PFSK-1 (cell line): ENCODE data around the gene CNKSR2.

Experiments used
- FOXP2 ChIP-seq: optimal IDR thresholded peaks from 2 replicates; pipeline ENCODE3; 2011; ENCODE audit warnings: borderline replicate concordance, control low read depth, inconsistent platforms; ENCODE audit not compliant: insufficient read depth; ENCODE audit errors: extremely low read length, extremely low read depth
- POLR2AphosphoS5 ChIP-seq: IDR thresholded peaks from 2 replicates; pipeline ENCODE4 v1.6.1; 2012; ENCODE audit warnings: low read depth, mild to moderate bottlenecking, control low read depth, low read length, moderate library complexity
- REST ChIP-seq, 2 experiments: IDR thresholded peaks; 2 replicates each; pipeline versions ENCODE4 v1.6.1 to v1.8.0; 2011 to 2012; ENCODE audit warnings: low read depth in 2 of 2, low read length in 2 of 2, control low read depth in 1 of 2, inconsistent platforms in 1 of 2, mild to moderate bottlenecking in 1 of 2, moderate library complexity in 1 of 2; ENCODE audit not compliant: insufficient read depth in 1 of 2
- SIN3A ChIP-seq: IDR thresholded peaks from 2 replicates; pipeline ENCODE4 v1.6.1; 2012; ENCODE audit warnings: mild to moderate bottlenecking, low read length, moderate library complexity, borderline replicate concordance; ENCODE audit not compliant: insufficient read depth
- TAF1 ChIP-seq: IDR thresholded peaks from 2 replicates; pipeline ENCODE4 v1.6.1; 2012; ENCODE audit warnings: low read length, control low read depth, borderline replicate concordance; ENCODE audit not compliant: insufficient read depth

Gene CNKSR2

GRCh38 chrX:21440911-21441310, 66.7 kb downstream of the CNKSR2 start:
- TF ChIP-seq FOXP2 (no peak), SIN3A (no peak), REST (IDR thresholded peaks at IDR 0.05; ENCODE audit: insufficient read depth in 1 of 2, low read depth in 2 of 2, low read length in 2 of 2) (no peak), TAF1 (no peak), POLR2AphosphoS5 (no peak)

- TF ChIP-seq TAF1 (no peak), SIN3A (no peak), POLR2AphosphoS5 (no peak), REST (IDR thresholded peaks at IDR 0.05; ENCODE audit: insufficient read depth in 1 of 2, low read depth in 2 of 2, low read length in 2 of 2) (no peak), FOXP2 (no peak)
These were observed 83.5 kb downstream of the CNKSR2 start for GRCh38 chrX:21457718-21458117.

- no peak for TF ChIP-seq TAF1
- no peak for TF ChIP-seq POLR2AphosphoS5
- TF ChIP-seq FOXP2: no peak
- no peak for TF ChIP-seq REST (IDR thresholded peaks at IDR 0.05; ENCODE audit: insufficient read depth in 1 of 2, low read depth in 2 of 2, low read length in 2 of 2)
- TF ChIP-seq SIN3A: no peak
These were observed 94.9 kb downstream of the CNKSR2 start for GRCh38 chrX:21469071-21469470.

- TF ChIP-seq FOXP2: no peak
- TF ChIP-seq REST (IDR thresholded peaks at IDR 0.05; ENCODE audit: insufficient read depth in 1 of 2, low read depth in 2 of 2, low read length in 2 of 2): no peak
These were observed 102.7 kb downstream of the CNKSR2 start for GRCh38 chrX:21476909-21477308.

GRCh38 chrX:21479695-21480270, 105.6 kb downstream of the CNKSR2 start:
- no peak for TF ChIP-seq REST (IDR thresholded peaks at IDR 0.05; ENCODE audit: insufficient read depth in 1 of 2, low read depth in 2 of 2, low read length in 2 of 2)
- no peak for TF ChIP-seq TAF1
- TF ChIP-seq FOXP2: no peak
- TF ChIP-seq POLR2AphosphoS5: no peak
- TF ChIP-seq SIN3A: no peak
